ENCODE data around the gene PRKAG2. TPM values are rescaled to one million over a fixed set of nuclear protein-coding genes. Genes with fewer than 3 reads are reported as not detected.

PRKAG2 gene
- total and polyA plus RNA-seq, 4 donors = 17.5 to 33.3 (median 23.9) TPM

DNA sequence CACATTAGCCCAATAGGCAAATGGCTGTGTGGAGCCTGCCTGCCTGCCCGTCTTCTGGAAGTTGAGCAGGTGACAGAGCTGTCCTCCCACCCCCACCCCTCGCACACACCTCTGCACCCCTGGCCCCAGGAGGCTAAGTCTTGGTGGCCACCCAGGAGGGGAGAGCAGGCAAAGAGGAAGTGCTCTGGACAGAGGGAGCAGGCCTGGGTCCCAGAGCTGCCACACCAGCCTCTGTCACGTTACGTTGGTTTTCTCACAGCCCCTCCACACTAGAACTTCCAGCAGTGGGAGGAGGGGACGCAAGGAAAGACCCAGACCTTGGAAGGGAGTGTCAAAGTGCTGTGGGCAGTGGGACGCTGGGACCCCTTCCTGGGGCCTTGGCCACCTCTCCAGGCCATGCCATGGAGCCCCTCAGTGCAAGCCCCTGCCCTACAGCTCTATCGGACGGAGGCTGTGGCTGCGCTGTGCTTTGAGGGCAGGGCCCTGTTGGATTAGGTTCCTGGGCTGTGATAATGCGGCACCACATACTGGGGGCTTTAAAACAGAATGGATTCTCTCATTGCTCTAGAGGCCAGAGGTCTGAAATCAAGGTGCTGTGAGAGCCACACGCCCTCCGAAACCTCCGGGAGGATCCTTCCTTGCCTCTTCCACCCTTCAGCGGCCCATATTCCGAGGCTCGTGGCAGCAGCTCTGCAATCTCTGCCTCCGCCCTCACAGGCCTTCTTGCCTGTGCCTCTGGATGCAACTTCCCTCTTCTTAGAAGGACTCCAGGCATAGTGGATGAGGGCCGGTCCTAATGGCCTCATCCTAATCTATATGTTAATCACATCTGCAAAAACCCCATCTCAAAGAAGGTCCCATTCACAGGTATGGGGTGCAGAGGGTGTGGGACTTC lies 9.9 kb downstream of the PRKAG2 start:
- Histone ChIP-seq H3K36me3 (ENCODE audit: control insufficient read depth in 4 of 4, insufficient read depth in 4 of 4, low read length in 4 of 4) (no peaks in the 10 kb centered on the region), H3K27ac (ENCODE audit: low read depth in 1 of 2, low read length in 1 of 2) (no peak overlapping the region), H3K4me3 (no peak overlapping the region), H3K9ac (ENCODE audit: insufficient read depth in 1 of 2, low read length in 2 of 2) (no peak overlapping the region), H3K27me3 (ENCODE audit: control insufficient read depth in 3 of 3, insufficient read depth in 3 of 3, low read length in 2 of 3) (peaks cover 0 to 2% (median 0%) of the 10 kb centered on the region in 3 donors), H3K9me3 (ENCODE audit: control insufficient read depth in 4 of 4, insufficient read depth in 3 of 4, low read length in 3 of 4) (no peaks in the 10 kb centered on the region), H3K4me1 (ENCODE audit: control insufficient read depth in 5 of 5, insufficient read depth in 5 of 5, low read length in 5 of 5) (peaks cover 7 to 37% (median 12%) of the 10 kb centered on the region in 5 donors)
- ATAC-seq (ENCODE audit: insufficient read depth, low FRiP score) (no peak), DNase-seq (no peak)
- TF ChIP-seq, protein P1, sequence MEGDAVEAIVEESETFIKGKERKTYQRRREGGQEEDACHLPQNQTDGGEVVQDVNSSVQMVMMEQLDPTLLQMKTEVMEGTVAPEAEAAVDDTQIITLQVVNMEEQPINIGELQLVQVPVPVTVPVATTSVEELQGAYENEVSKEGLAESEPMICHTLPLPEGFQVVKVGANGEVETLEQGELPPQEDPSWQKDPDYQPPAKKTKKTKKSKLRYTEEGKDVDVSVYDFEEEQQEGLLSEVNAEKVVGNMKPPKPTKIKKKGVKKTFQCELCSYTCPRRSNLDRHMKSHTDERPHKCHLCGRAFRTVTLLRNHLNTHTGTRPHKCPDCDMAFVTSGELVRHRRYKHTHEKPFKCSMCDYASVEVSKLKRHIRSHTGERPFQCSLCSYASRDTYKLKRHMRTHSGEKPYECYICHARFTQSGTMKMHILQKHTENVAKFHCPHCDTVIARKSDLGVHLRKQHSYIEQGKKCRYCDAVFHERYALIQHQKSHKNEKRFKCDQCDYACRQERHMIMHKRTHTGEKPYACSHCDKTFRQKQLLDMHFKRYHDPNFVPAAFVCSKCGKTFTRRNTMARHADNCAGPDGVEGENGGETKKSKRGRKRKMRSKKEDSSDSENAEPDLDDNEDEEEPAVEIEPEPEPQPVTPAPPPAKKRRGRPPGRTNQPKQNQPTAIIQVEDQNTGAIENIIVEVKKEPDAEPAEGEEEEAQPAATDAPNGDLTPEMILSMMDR (IDR thresholded peaks at IDR 0.05; ENCODE audit: control extremely low read depth, extremely low read depth) = no peak
- WGBS, 2 donors = 90 to 92% methylated on average over 18 of the region's 18 CpGs

DNA sequence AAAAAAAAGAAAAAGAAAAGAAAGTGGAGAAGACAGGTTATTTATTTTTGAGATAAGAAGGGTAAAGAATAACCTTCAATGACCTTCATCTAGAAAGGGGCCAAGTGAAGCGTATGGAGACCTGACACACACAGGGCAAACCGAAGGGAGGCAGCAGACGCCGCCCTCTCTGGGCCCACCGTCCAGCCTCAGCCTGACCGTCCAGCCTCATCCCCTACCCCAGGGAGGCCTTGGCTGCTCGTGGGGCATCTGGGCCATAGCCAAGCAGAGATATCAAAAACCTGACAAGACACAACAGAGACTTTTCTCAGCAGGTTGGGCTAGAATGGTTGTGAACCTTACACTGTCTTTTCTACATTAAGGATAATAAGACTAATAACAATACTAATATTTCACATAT lies 10.9 kb downstream of the PRKAG2 start:
- DNase-seq = no peak
- Histone ChIP-seq H3K27me3 (ENCODE audit: control insufficient read depth in 3 of 3, insufficient read depth in 3 of 3, low read length in 2 of 3) (no peaks in the 10 kb centered on the region), H3K36me3 (ENCODE audit: control insufficient read depth in 4 of 4, insufficient read depth in 4 of 4, low read length in 4 of 4) (no peaks in the 10 kb centered on the region), H3K9ac (ENCODE audit: insufficient read depth in 1 of 2, low read length in 2 of 2) (no peak overlapping the region), H3K4me3 (no peak overlapping the region), H3K27ac (ENCODE audit: low read depth in 1 of 2, low read length in 1 of 2) (no peak overlapping the region), H3K9me3 (ENCODE audit: control insufficient read depth in 4 of 4, insufficient read depth in 3 of 4, low read length in 3 of 4) (no peaks in the 10 kb centered on the region), H3K4me1 (ENCODE audit: control insufficient read depth in 5 of 5, insufficient read depth in 5 of 5, low read length in 5 of 5) (peaks cover 7 to 37% (median 11%) of the 10 kb centered on the region in 5 donors)
- WGBS, 2 donors = 94 to 96% methylated on average over 7 of the region's 7 CpGs
- TF ChIP-seq, protein P1 (IDR thresholded peaks at IDR 0.05; ENCODE audit: control extremely low read depth, extremely low read depth) = no peak
- no peak for ATAC-seq (ENCODE audit: insufficient read depth, low FRiP score)

DNA sequence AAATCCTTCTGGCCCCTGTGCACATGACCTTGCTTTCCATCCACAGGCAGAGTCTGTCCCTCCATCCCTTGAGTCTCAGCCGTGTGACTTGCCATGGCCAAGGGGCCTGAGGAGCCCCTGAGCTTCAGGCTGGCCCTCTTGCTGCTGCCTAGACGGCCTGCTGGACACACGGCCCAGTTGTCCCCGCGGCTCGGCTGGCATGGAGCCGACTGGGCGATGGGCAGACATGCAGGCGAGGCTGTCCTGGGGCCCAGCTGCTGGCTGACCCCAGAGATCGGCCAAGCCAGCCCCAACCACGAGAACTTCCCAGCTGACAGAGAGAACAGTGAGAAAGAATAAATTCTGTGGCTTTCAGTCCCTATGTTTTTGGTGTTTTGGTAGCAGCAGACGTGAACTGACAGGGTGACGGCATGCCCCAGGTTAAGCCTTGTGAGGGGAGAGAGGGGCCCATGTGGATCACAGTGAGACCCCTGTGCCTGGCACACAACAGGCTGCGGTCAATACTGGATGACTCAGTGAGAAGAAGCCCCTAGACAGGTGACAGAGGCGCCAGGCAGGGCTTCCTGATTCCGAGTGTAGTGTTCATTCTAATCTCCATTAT lies 11.7 kb downstream of the PRKAG2 start:
- Histone ChIP-seq H3K27ac (ENCODE audit: low read depth in 1 of 2, low read length in 1 of 2) (no peak overlapping the region), H3K36me3 (ENCODE audit: control insufficient read depth in 4 of 4, insufficient read depth in 4 of 4, low read length in 4 of 4) (no peaks in the 10 kb centered on the region), H3K4me1 (ENCODE audit: control insufficient read depth in 5 of 5, insufficient read depth in 5 of 5, low read length in 5 of 5) (peaks cover 7 to 28% (median 9%) of the 10 kb centered on the region in 5 donors), H3K27me3 (ENCODE audit: control insufficient read depth in 3 of 3, insufficient read depth in 3 of 3, low read length in 2 of 3) (no peaks in the 10 kb centered on the region), H3K9me3 (ENCODE audit: control insufficient read depth in 4 of 4, insufficient read depth in 3 of 4, low read length in 3 of 4) (no peaks in the 10 kb centered on the region), H3K4me3 (no peak overlapping the region), H3K9ac (ENCODE audit: insufficient read depth in 1 of 2, low read length in 2 of 2) (no peak overlapping the region)
- DNase-seq (no peak), ATAC-seq (ENCODE audit: insufficient read depth, low FRiP score) (no peak)
- TF ChIP-seq, protein P1 (IDR thresholded peaks at IDR 0.05; ENCODE audit: control extremely low read depth, extremely low read depth) = no peak
- 89% methylated on average over 16 of the region's 16 CpGs for WGBS, 2 donors
